HG02678 (cell line): ENCODE results near the gene TUT4.
"Not testable (repeated sequence)": the region's sequence is repeated elsewhere in the genome, so short reads cannot be mapped to it uniquely, and the experiment has no call there.

Source experiments
- ATAC-seq: cut with Tn5 transposase; IDR thresholded peaks from one replicate; pipeline ENCODE4 v1.9.1; 2021; ENCODE audit warnings: mild to moderate bottlenecking, moderate library complexity; ENCODE audit not compliant: unreplicated experiment

Gene TUT4, protein sequence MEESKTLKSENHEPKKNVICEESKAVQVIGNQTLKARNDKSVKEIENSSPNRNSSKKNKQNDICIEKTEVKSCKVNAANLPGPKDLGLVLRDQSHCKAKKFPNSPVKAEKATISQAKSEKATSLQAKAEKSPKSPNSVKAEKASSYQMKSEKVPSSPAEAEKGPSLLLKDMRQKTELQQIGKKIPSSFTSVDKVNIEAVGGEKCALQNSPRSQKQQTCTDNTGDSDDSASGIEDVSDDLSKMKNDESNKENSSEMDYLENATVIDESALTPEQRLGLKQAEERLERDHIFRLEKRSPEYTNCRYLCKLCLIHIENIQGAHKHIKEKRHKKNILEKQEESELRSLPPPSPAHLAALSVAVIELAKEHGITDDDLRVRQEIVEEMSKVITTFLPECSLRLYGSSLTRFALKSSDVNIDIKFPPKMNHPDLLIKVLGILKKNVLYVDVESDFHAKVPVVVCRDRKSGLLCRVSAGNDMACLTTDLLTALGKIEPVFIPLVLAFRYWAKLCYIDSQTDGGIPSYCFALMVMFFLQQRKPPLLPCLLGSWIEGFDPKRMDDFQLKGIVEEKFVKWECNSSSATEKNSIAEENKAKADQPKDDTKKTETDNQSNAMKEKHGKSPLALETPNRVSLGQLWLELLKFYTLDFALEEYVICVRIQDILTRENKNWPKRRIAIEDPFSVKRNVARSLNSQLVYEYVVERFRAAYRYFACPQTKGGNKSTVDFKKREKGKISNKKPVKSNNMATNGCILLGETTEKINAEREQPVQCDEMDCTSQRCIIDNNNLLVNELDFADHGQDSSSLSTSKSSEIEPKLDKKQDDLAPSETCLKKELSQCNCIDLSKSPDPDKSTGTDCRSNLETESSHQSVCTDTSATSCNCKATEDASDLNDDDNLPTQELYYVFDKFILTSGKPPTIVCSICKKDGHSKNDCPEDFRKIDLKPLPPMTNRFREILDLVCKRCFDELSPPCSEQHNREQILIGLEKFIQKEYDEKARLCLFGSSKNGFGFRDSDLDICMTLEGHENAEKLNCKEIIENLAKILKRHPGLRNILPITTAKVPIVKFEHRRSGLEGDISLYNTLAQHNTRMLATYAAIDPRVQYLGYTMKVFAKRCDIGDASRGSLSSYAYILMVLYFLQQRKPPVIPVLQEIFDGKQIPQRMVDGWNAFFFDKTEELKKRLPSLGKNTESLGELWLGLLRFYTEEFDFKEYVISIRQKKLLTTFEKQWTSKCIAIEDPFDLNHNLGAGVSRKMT (N-terminal part only)

DNA sequence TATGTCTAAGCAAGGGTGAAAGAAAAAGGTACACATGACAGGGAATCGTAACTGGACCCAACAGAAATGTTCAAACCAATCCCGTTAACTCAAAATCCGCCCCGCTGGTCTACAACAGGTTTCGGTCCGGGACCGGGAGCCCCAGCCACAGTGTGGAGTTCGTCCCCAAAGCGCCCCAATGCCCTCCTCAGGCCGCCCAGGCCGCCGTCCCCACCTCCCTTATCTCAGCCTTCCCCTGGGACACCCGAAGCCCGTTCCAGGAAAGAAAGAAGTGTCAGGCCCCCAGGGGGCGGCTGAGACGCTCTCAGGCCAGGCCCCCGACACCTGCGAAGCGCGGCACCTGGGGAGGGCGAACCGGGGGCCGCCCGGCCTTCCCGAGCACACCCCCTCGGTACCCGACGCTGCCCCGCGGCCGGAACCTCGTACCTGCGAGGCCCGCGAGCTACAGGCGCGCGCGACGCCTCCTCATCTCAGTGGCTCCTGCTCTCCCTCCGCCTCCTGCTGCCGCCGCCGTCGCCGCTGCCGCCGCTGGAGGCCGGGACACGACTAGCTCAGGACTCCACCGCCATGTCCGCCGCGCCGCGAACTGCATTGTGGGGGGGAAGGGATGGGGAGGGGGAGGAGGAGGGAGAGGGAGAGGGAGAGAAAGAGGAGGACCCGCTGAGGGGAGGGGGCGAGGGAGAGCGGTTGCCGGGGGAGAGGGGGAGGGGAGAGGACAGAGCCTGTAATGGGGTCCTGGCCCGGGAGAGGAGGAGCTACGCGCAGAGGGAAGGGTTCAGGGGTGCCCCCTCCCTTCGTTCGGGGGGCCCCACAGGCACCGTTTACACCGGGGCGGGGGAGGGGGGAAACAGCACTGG lies at the start of gene TUT4:
TUT4 (minus strand) TSS at position 588 of the 857 bp plus-strand sequence. CDS start 26,812 bp downstream, outside the sequence.
- ATAC-seq: peak; percentile 48

DNA sequence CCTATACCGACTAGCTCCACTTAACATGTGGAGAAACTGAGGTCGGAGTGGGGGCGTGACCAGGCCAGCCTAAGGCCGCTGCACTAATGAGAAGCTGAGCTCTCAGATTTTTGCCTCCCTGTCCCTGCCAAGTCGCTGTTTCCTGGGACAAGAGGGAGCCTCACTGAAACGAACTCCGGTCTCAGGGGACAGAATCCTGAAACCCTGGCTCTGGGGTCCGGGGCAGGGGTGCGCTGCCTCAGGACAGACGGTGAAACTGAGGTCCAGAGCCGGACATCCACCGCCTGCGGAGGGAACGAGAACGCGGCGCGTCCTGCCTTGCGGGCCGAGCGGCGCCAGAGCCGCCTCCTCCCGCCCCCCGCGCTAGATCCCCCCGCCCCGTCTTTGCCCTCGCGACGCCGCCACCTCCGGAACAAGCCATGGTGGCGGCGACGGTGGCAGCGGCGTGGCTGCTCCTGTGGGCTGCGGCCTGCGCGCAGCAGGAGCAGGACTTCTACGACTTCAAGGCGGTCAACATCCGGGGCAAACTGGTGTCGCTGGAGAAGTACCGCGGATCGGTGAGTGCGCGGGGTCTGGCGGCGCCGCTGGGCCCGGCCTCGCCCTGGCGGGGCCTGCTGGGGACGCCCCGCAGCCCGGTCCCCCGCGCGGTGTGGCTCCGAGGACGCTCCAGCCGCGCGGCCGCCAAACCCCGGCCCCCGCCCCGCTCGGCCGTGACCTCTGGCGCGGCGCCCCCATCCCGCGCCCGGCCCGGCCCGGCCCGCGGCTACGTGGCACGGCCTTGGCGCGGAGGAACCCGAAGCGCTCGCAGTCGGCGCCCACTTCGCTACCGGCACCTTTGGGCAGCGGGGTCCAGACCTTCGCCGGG lies 49.3 kb upstream of the TUT4 start, which contains the start of gene GPX7:
GPX7 (plus strand) TSS at position 381 of the 865 bp plus-strand sequence; CDS start at position 420, 39 bp downstream.
- no peak for ATAC-seq

DNA sequence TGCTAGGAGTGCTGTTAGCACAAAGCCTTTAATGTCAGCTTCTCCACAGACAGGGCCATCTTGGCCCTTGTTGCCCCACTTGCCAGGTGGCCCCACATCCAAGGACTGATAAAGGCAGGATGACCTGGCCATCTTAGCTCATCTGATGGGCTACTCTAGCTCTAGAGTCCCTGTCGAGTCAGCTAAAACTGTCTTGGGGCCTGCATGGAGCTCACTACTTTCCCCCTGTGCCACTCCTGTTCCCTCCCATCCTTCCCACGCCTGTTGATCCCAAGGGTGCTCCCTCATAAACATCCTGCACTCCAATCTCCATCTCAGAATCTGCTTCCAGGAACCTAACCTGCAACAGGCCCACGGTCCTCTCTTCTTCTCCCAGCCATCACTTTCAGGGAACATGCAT lies 48.6 kb upstream of the TUT4 start:
- ATAC-seq: no peak

DNA sequence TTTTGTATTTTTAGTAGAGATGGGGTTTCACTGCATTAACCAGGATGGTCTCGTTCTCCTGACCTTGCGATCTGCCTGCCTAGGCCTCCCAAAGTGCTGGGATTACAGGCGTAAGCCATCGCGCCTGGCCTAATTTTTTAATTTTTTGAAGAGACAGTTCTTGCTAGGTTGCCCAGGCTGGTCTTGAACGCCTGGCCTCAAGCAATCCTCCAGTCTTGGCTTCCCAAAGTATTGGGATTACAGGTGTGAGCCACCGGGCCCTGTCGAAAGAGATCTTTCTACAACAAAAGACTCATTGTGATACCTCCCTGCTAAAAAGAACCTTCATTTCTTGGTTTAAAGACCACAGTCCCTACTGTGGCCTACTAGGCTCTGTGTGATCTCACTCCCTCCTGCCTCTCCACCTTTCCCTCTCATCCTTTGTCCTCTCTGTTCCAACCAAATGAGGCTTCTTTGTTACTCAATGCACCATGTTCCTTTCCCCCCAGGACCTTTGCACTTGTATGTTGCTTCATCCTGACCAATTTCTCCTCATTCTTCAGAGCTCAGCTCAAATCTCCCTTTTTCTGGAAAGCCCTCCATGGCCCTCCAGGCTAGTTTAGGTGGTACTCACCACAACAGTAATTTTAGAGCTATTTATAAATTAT lies 47.8 kb upstream of the TUT4 start:
- ATAC-seq: no peak

DNA sequence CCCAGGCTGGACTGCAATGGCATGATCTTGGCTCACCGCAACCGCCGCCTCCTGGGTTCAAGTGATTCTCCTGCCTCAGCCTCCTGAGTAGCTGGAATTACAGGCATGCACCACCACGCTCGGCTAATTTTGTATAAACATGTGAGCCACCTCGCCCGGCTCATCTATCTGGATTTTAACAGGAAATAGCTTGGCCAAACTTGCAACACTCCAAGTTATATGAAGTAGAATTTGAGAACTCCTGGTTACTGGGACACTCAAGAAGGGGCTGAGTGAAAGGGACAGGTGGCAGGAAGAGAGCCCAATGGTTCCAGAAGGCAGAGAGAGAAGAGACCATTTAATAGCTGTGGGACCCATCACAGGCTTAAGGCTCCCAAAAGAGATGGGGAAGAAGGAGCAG lies 46.3 kb upstream of the TUT4 start:
- ATAC-seq: no peak

DNA sequence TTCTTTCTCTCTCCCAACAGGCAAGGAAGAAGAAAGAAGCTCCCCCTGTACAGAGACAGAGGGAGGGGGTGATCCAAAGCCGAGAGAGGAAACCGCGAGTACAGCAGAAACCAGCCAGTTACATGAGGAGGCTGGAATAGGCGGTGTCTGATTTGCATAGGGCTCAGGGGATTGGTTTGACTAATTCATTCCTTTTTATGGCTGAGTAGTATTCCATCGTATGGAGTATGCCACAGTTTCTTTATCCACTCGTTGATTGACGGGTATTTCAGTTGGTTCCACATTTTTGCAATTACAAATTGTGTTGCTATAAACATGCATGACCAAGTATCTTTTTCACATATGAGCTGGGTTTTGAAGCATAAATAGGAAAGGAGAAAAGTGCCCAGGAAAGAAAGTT lies 45.8 kb upstream of the TUT4 start:
- ATAC-seq: no peak

DNA sequence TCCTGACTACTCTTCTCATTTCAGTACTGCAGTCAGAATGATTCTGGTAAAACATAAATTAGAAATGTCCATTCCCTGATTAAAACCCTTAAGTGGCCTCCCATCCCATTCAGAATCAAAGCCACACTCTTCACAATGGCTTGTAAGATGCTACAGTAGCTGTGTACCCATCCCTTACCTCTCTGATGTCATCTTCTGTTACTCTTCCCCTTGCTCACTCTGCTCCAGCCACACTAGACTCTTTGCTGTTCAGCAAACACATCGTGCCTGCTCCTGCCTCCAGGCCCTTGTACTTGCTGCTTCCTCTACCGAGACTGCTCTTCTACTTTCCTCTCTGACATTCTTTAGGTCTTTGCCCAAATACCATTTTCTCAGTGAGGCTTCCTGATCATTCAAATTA lies 45.0 kb upstream of the TUT4 start:
- ATAC-seq: no peak

DNA sequence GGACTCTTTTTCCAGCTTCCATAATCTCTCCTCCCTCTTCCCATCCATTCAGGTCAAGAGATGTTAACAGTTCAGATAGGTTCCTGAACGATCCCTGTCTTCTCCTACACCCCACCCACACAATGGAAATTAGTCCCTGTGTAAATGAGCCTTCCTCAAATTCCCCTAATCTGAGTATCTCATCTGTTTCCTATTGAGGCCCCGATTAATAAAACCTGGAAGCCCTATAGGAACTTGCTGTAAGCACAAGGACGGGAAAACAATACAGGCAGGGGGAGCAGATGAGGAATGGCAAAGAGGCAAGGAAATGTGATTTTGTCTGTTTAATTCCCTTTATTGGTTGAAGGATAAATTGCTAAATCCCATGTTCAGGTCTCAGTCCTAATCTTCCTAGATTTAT lies 42.2 kb upstream of the TUT4 start:
- no peak for ATAC-seq

DNA sequence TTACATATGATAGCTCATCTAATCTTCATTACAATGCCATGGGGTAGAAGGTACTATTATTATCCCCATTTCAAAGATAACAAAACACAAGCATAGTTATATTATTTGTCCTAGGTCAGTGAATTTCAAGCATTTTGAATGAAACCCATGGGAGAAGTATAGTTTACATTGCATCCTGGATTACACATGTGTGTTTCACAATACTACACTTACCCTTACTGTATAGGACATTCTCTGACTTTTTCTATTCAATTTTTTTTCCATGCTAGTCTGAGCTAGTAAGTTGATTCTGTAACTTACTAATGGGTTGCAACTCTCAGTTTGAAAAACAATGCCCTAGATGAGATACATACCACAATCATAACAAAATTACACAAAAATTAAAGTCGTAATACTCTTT lies 40.6 kb upstream of the TUT4 start:
- no peak for ATAC-seq

DNA sequence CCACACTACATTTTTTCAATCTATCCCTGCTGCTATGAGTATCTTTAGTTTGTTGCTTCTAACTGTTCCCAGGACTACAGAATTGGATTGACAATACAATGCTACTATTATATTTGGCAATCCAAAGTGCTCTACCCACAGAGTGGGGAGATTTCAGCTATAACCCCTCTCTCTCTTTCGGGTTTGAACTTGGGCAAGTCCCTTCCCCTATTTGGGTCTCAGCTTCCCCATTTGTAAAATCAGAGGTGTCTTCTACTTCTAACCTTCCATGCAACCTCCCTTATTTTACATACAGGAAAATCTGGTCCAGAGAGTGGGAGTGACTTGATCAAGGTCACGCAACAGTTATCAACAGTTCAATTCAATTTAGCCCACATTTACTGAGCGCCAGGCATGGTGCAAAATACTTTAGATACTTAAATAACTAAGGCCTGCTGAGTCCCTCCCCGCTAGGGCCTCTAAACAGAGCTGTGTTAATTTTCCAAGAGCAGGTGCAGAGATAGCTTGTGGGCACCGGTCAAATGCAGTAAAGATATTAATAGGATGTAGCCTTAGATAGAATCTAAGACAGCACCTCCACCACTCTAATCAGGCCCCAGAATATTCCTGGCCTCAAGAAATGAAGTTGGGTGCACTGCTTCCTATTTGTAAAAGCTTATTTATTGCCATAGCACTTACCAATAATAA lies 39.9 kb upstream of the TUT4 start:
- no peak for ATAC-seq

DNA sequence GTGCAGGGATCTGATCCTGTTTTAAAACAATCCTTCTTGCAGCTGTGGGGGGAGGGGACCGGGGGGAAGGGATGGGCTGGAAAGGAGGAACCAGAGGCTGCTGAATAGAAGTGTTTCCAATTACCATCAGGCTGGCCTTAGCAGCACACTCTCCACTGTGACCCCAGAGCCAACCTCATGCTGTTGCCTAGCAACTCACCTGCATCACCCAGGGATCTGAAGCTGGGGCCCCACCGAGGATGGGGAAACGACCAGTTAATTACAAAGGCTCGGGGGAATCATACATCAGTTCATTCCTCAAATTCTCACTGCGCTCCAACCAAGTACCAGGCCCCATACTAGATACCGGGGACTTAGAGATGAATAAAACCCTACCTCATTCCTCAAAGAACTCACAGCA lies 37.4 kb upstream of the TUT4 start:
- no peak for ATAC-seq

DNA sequence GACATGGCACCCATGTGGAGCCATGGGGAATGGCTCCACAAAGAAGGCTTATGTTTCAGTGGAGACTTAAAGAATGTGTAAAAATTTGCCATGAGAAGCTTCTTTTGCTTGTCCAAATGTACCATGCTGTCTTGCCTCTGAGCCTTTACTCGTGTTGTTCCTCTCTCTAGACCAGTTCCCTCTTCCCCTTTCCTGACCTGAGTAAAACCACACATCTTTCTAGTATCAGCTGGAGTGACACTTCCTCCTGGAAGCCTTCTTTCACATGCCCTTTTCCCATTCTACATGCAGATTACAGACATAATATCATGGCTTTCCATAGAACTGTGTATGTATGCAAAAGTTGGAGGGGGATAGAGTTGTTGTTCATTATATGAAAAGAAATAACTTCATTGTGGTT lies 35.6 kb upstream of the TUT4 start:
- ATAC-seq: no peak

DNA sequence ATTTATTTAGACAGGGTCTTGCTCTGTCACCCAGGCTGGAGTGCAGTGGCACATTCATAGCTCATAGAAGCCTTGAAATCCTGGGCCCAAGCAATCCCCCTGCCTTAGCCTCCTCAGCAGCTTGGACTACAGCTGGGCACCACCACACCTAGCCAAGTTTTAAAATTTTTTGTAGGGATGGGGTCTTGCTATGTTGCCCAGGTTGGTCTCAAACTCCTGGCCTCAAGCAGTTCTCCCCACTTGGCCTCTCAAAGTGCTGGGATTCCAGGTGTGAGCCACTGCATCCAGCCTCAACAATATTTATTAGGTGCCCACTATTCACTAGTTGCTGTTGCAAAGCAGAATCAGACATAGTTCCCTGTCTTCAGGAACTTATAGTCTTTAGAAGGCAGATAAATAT lies 35.1 kb upstream of the TUT4 start:
- ATAC-seq: no peak

DNA sequence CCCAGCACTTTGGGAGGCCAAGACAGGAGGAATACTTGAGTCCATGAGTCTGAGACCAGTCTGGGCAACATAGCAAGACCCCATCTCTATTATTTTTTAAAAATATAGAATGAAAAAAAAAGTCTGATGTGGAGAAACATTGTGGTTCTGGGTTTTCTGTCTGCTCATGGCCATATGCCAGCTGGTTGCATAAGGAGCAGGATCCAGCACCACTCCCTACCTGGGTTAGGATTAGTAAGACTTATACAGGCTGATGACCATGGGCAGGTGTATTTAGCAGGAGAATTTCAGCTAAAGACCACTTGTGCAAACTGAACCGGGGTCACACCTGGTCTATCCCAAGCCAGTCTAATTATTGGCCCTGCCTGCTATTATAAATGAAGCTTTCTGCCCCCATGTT lies 32.6 kb upstream of the TUT4 start:
- ATAC-seq: no peak

DNA sequence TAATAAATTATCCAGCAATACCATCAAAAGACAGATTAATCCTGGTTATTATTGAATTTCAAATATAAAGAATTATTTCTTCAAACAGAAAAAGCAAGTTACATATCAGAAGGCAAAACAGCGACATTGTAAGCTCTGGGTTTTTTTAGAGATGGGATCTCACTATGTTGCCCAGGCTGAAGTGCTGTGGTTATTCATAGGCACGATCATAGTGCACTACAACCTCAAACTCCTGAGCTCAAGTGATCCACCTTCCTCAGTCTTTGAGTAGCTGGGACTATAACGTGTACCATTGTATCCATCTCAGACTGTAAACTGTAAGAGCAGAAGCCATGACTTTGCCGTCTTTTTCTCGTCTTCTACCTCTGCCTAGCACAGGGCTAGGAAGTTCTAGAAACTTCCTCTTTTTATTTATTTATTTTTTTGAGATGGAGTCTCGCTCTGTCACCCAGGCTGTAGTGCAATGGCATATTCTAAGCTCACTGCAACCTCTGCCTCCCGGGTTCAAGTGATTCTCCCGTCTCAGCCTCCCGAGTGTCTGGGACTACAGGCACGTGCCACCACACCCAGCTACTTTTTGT lies 29.3 kb upstream of the TUT4 start:
- ATAC-seq: no peak

DNA sequence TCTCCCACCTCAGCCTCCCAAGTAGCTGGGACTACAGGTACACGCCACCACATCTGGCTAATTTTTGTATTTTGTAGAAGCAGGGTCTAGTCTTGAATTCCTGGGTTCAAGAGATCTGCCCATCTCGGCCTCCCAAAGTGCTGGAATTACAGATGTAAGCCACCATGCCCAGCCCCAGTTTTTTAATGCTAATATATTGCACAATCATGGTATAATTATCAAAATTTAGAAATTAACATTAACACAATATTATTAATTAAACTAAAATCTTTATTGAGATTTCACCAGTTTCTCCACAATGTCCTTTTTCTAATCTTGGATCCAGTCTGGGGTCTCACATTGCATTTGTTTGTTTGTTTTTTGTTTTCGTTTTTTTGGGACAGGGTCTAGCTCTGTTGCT lies 27.4 kb upstream of the TUT4 start:
- no peak for ATAC-seq

DNA sequence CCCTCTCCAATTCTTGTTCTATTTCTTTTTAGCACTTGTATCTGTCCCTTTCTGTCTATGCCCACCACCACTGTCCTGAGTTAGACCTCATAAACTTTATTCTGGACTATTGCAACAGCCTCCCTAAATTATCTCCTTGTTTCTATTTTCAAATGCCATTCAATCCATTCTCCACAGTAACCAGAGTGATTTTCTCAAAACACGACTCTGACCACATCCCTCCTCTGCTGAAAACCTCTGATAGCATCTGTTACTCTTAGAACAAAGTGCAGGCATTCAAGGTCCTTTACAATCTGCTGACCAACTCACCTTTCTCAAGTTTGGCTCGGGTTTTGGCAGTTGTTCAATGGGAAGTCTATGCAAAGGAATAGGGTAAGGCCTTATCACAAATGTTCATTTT lies 26.5 kb upstream of the TUT4 start:
- no peak for ATAC-seq

DNA sequence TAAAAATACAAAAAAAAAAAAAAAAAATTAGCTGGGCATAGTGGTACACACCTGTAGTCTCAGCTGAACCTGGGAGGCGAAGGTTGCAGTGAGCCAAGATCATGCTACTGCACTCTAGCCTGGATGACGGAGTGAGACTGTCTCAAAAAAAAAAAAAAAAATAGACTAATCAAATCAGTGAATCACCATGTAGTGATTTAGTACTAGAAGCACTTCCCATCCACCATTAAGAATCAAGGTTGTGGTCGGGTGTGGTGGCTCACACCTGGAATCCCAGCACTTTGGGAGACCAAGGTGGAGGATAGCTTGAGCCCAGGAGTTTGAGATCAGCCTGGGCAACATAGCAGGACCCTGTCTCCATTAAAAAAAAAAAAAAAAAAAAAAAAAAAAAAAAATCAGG lies 25.2 kb upstream of the TUT4 start:
- ATAC-seq: not testable (repeated sequence)
